T follicular helper cell (primary cell): ENCODE data around the gene YPEL5.

Experiments
- DNase-seq: peaks from one replicate; pipeline ENCODE4 v3.0.0-alpha.2; 2020; ENCODE audit warnings: low read depth

The YPEL5 gene

DNA sequence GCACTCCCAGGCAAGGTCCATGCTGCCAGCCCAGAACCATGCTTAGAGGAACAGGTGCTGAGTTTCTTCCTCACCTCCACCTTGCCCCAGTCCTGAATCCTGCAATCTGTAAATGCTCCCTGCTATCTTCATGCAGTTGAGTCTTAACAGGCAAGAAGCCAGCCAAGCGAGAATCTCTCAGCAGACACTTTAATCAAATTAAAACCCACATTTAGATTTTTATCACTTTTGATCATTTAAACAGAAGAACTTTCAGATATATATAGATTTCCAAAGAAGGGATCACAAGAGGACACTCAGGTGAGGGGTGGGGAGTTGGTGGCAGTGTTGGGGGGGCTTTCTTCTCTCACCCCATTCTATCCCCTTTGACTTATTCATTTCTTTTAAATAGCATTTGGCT is 58.6 kb downstream of the YPEL5 start:
- no peak for DNase-seq

DNA sequence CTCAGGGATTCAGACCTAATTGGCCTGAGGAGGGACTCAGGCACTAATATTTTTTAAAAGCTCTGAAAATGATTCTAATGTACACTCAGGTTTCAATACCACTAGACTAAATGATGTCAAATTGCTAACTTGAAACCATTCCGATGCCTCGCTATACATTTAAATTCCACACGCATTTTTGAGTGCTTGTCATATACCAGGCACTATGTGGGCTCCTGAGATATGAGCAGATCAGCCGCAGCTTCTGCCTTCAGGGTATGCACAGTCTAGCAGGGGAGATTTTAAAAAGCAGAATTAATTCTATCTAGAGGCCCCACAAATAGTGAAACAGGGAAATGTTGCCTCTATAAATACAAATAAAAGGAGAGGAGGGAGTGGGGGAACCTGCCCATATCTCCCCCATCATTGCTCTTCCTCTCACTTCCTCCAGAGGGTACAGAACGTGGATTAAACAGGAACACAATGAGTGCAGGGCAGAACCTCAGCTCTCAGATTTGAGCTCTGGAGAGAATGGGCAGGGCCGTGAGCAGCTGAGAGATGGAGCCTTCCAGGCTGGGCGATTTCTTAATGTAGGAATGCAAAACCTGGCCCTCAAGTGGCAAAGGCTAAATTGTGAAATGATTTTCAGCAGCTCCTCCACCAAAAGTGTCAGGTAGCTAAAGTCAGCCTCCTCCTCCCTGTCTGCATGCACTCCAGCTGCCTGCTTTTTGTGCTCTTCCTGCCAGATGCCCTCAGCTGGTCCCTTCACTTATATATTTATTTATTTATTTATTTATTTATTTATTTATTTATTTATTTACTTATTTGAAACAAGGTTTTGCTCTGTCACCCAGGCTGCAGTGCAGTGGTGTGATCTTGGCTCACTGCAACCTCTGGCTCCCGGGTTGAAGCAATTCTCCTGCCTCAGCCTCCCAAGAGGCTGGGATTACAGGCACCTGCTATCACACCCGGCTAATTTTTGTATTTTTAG is 59.9 kb downstream of the YPEL5 start:
- DNase-seq, result no peak

DNA sequence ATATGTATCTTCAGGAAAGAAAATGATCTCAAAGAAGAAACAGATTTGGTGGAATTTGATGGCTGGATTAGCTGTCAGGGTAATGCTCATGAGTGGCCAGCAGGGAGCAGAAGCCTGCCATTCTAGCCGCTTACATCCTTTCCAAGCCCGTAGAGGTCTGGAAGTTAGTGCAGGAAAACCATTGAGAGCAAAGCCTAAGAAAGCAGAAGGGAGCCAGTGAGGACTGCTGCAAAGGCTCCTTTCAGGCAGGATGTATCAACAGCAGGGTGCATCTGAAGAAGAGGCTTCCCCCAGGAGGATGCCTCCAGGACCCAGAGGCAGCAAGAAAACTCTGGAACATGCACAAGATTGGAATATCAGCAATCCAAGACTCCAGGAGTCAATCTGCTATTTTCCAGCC is 61.6 kb downstream of the YPEL5 start:
- no peak for DNase-seq

DNA sequence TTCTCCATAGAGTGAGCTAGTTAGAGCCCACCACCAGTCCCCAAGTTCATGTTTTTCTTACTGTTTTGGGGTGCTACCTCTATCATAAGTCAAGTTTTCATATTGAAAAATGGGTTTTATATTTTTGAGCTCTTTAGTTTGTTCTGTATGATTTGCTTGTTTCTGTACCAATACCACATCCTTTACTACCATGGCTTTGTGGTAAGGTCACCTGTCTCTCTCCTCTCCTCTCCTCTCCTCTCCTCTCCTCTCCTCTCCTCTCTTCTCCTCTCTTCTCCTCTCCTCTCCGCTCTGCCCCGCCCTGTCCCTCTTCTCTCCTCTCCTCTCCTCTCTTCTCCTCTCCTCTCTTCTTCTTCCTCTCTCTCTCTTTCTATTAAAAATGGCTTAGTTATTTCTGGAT is 62.4 kb downstream of the YPEL5 start:
- no peak for DNase-seq
